ENCODE measurements around the gene TOE1.

The TOE1 gene

DNA sequence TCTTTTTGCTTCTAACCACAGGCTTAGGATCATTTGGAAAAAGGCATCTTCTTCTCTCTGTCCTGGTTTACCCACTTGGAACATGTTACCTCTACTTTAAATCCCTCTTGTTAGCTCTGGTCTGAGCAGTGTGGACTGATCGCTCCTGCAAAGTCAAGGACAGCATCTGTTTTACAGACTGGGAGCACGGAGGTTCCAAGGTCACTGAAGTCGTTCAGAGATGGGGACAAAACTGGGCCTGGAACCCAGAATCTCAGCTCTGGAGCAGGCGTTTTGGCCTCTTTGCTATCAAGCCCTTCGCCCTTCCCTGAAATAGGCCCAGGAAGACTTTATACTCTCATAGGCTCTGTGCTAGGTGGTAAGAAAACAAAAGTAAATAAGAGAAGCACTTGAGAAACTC is 11.5 kb downstream of the TOE1 start:
- TF ChIP-seq, protein P1, sequence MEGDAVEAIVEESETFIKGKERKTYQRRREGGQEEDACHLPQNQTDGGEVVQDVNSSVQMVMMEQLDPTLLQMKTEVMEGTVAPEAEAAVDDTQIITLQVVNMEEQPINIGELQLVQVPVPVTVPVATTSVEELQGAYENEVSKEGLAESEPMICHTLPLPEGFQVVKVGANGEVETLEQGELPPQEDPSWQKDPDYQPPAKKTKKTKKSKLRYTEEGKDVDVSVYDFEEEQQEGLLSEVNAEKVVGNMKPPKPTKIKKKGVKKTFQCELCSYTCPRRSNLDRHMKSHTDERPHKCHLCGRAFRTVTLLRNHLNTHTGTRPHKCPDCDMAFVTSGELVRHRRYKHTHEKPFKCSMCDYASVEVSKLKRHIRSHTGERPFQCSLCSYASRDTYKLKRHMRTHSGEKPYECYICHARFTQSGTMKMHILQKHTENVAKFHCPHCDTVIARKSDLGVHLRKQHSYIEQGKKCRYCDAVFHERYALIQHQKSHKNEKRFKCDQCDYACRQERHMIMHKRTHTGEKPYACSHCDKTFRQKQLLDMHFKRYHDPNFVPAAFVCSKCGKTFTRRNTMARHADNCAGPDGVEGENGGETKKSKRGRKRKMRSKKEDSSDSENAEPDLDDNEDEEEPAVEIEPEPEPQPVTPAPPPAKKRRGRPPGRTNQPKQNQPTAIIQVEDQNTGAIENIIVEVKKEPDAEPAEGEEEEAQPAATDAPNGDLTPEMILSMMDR (IDR thresholded peaks at IDR 0.05), result no peak

DNA sequence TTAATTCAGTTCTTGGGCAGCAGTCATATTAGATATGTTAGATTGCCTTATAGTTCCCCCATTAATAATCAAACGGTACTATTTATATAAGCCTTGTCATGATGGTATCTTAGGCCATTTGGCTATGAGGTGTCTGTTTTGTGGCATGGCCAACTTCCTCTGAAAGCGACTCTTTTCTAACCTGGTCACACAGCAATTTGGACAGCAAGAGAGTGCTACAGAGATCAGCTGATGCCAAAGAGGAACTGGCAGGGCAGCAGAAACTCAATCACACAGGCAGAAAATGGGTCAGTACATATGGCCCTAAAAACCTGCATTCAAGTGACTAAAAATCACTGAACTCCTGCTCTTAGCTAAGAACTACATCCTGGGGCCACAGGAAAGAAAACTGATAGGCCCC is 13.7 kb downstream of the TOE1 start:
- TF ChIP-seq, protein P1 (IDR thresholded peaks at IDR 0.05), result no peak

DNA sequence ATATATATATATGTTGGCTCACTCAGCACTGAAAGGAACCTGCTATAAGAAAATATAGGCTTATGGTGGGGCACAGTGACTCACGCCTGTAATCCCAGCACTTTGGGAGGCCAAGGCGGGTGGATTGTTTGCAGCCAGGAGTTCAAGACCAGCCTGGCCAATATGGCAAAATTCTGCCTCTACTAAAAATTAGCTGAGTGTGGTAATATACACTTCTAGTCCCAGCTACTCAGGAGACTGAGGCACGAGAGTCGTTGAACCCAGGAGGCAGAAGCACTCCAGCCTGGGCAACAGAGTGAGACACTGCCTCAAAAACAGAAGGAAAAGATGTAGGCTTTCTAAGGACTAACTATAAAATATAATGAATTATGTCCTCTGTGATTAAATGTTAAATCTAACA is 14.9 kb downstream of the TOE1 start:
- TF ChIP-seq, protein P1 (IDR thresholded peaks at IDR 0.05), result no peak

DNA sequence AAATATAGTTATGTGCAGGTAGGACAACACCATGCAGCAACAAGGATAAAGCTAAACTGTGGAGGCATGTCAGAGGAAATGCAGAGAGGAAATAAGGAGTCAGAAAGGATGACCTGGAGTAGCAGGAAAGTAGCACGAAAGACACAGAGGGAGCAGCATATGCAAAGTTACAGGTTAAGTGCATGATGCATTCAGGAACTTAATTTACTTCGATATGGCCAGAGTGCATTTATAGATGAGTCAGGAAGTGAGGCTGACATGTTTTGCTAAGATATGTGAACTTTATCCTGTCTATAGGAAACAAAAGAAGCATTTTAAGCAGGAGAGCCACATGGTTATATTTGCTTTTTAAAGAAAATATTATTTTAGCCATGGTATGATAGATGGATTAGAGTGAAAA is 15.7 kb downstream of the TOE1 start:
- TF ChIP-seq, protein P1 (IDR thresholded peaks at IDR 0.05), result no peak

GRCh38 chr1:45356186-45356585 is 16.2 kb downstream of the TOE1 start:
- TF ChIP-seq, protein P1 (IDR thresholded peaks at IDR 0.05), result no peak

GRCh38 chr1:45359882-45360513 is 20.0 kb downstream of the TOE1 start:
- TF ChIP-seq, protein P1 (IDR thresholded peaks at IDR 0.05), result peak; percentile 67

- TF ChIP-seq, protein P1 (IDR thresholded peaks at IDR 0.05), result no peak
Measured at GRCh38 chr1:45364294-45364693, 24.3 kb downstream of the TOE1 start.

DNA sequence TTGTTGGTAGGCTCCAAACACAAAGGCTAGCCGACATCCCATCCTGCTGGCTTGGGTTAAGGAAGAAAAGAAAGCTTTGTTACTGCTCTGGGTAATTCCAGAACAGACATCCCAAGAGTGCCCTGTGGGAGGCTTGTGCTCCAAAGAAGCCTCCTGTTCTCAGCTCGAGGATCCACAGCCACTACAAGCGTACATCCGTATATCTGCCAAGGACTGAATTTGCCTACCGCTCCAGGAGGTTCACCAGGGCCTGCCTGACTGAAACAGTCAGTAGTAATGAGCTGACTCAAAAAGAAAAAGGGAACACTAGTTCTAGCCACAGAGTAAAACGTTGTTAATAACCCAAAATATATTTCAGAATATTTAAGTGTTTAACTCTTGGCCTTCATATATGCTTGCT is 25.1 kb downstream of the TOE1 start:
- TF ChIP-seq, protein P1 (IDR thresholded peaks at IDR 0.05), result no peak
